Fibroblast of lung (primary cell): Measurements from ENCODE around the gene LIPA. TPM values are rescaled to one million over a fixed set of nuclear protein-coding genes. Genes with fewer than 3 reads are reported as not detected.

Experiments
- DNase-seq, 2 donors: peaks; one replicate each; pipeline versions ENCODE4 v3.0.0 to v3.0.0-alpha.2; 2010; ENCODE audit warnings: low read depth in 2 of 2
- H2AFZ ChIP-seq: 2 replicates; pipeline ENCODE4 v1.5.1; 2012; ENCODE audit warnings: low read length, control low read depth, inconsistent platforms
- H3K27ac ChIP-seq: 2 replicates; pipeline ENCODE4 v1.5.1; 2011; ENCODE audit warnings: low read length, control low read depth; ENCODE audit not compliant: insufficient read depth
- H3K27me3 ChIP-seq: 2 replicates; pipeline ENCODE4 v1.5.1; 2011; ENCODE audit warnings: mild to moderate bottlenecking, low read length; ENCODE audit not compliant: control insufficient read depth, insufficient read depth
- H3K36me3 ChIP-seq: 2 replicates; pipeline ENCODE4 v1.5.1; 2011; ENCODE audit warnings: low read length; ENCODE audit not compliant: control insufficient read depth, insufficient read depth
- H3K4me1 ChIP-seq: 2 replicates; pipeline ENCODE4 v1.5.1; 2011; ENCODE audit warnings: low read length; ENCODE audit not compliant: control insufficient read depth, insufficient read depth; ENCODE audit errors: extremely low read depth
- H3K4me2 ChIP-seq: 2 replicates; pipeline ENCODE4 v1.5.1; 2011; ENCODE audit warnings: low read length, control low read depth; ENCODE audit not compliant: insufficient read depth; ENCODE audit errors: extremely low read depth
- H3K4me3 ChIP-seq, 4 experiments: fragments of 200-600 bp in 1 of 4; sonication (generic) in 1 of 4; replicated peaks in 1 of 4; 2 replicates each; pipeline ENCODE4 v1.5.1; 2011 to 2016; ENCODE audit warnings: low read length in 4 of 4, low read depth in 3 of 4, mild to moderate bottlenecking in 3 of 4, control low read depth in 2 of 4, inconsistent platforms in 1 of 4, mixed read lengths in 1 of 4; ENCODE audit not compliant: insufficient read depth in 1 of 4; ENCODE audit errors: control extremely low read depth in 1 of 4
- H3K79me2 ChIP-seq: 2 replicates; pipeline ENCODE4 v1.5.1; 2012; ENCODE audit warnings: mild to moderate bottlenecking, low read length, inconsistent platforms; ENCODE audit not compliant: control insufficient read depth, insufficient read depth
- H3K9ac ChIP-seq: 2 replicates; pipeline ENCODE4 v1.5.1; 2011; ENCODE audit warnings: mild to moderate bottlenecking, low read length, control low read depth; ENCODE audit not compliant: insufficient read depth
- H3K9me3 ChIP-seq: 2 replicates; pipeline ENCODE4 v1.5.1; 2012; ENCODE audit warnings: low read depth, low read length; ENCODE audit not compliant: control insufficient read depth, insufficient read depth
- H4K20me1 ChIP-seq: 2 replicates; pipeline ENCODE4 v1.5.1; 2011; ENCODE audit warnings: low read length; ENCODE audit not compliant: control insufficient read depth, insufficient read depth; ENCODE audit errors: extremely low read depth
- EZH2 ChIP-seq: IDR thresholded peaks from 2 replicates; pipeline ENCODE4 v1.5.1; 2012; ENCODE audit warnings: low read length, control low read depth, mild to moderate bottlenecking; ENCODE audit errors: missing control alignments
- polyA plus RNA-seq, 2 donors: library from polyadenylated mRNA; depleted of rRNA in 1 of 2; stranded (reverse) in 1 of 2; unstranded in 1 of 2; fragments of >200 nt; gene quantifications; 2 replicates each; pipeline ENCODE4 v1.2.1, GENCODE V29; 2011 to 2012; ENCODE audit warnings: missing spikeins in 1 of 2
- total RNA-seq: library from RNA; depleted of rRNA; stranded (reverse); fragments of >200 nt; gene quantifications from 2 replicates; pipeline ENCODE4 v1.2.1, GENCODE V29; 2014
- TF ChIP-seq, protein P1 (sequence below), 2 donors: IDR thresholded peaks in 1 of 2; conservative IDR thresholded peaks in 1 of 2; 1 replicate in 1 of 2; 2 replicates in 1 of 2; pipeline ENCODE4 v1.5.1; 2011 to 2012; ENCODE audit warnings: low read length in 2 of 2, control low read depth in 1 of 2, inconsistent platforms in 1 of 2, low read depth in 1 of 2, mild to moderate bottlenecking in 1 of 2

LIPA gene
- total and polyA plus RNA-seq, 2 donors (not counting 1 experiment from before 2014, with no cell fraction given) = 72.3 to 105 TPM

DNA sequence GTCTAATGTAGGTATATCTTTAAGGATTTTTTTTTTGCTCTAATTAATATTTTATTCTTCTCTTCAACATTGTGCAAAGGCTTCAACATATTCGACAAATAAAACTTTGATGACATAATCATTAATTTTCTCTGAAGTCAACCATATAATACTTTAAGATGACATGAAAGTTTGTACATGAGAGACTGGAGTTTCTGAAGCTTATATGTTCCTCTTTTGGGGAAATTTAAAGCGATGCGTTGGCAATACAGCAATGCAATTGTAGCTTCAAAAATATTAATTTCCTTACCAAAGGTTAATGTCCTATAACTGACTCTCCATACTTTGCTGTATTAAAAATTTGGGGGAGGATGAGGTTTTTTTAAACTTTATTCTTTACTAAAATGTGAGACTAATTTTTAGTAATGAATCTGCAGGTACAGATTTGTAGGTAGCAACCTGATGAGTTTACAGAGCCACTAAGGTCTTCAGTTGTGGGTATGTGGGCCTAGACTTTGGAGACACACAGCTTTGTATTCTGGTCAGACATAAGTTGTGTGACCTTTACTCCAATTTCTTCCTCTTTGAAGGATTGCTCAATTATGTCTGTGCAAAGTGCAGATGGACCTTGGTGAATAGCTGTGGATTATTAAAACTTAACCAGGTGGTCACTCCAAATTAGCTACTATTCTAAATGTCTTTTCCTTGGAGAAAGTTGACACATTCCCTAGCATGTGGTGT lies 18.0 kb upstream of the LIPA start:
- H2AFZ ChIP-seq = no peak overlapping the region
- TF ChIP-seq, protein P1, sequence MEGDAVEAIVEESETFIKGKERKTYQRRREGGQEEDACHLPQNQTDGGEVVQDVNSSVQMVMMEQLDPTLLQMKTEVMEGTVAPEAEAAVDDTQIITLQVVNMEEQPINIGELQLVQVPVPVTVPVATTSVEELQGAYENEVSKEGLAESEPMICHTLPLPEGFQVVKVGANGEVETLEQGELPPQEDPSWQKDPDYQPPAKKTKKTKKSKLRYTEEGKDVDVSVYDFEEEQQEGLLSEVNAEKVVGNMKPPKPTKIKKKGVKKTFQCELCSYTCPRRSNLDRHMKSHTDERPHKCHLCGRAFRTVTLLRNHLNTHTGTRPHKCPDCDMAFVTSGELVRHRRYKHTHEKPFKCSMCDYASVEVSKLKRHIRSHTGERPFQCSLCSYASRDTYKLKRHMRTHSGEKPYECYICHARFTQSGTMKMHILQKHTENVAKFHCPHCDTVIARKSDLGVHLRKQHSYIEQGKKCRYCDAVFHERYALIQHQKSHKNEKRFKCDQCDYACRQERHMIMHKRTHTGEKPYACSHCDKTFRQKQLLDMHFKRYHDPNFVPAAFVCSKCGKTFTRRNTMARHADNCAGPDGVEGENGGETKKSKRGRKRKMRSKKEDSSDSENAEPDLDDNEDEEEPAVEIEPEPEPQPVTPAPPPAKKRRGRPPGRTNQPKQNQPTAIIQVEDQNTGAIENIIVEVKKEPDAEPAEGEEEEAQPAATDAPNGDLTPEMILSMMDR (conservative IDR thresholded peaks at IDR 0.05 in 1 of 2, IDR thresholded peaks at IDR 0.05 in 1 of 2; ENCODE audit: low read depth in 1 of 2, low read length in 2 of 2) = no peak
- TF ChIP-seq EZH2 = no peak
- H3K79me2 ChIP-seq = no peaks in the 10 kb centered on the region
- H3K4me3 ChIP-seq = no peak overlapping the region
- peaks cover 4% of the 10 kb centered on the region for H3K4me1 ChIP-seq
- no peak overlapping the region for H3K9ac ChIP-seq
- no peak overlapping the region for H3K4me2 ChIP-seq
- no peaks in the 10 kb centered on the region for H3K36me3 ChIP-seq
- no peak overlapping the region for H3K27ac ChIP-seq
- H3K9me3 ChIP-seq = no peaks in the 10 kb centered on the region
- peak in 1 of 2 donors; percentile 37 for DNase-seq
- H3K27me3 ChIP-seq = no peaks in the 10 kb centered on the region
- no peaks in the 10 kb centered on the region for H4K20me1 ChIP-seq

DNA sequence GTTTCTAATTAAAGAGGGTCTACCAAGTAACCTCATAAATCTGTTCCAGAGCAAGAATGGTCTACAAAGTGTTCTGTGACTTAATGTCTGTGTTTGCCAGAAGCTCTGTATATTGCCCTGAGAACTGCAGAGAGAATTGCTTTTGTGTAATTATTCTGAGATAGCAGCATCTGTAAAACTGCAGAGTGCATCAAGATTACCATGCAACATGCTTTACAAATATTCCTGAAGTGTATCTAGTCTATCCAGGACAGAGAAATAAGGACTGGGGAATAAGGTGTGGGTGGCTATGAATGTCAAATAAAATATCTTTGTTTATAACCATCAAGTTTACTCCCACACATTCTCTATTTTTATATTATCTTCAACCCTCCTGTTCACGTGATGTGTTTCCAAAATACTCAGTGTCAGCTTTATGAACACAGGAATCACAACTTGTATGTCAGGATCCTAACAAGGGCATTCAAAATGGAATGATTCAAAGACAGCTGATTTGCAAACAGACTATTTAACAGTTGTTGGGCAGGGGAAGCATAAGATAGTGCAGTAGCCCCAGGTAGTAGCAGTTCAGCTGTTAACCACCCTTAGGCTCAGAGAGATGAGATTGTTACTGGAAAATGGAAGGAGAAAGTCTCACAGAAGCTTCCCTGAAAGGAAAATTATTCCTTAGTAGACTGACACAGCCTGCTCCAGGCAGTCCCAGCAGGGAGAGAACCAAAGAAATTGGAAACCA lies 15.3 kb upstream of the LIPA start:
- TF ChIP-seq, protein P1 (conservative IDR thresholded peaks at IDR 0.05 in 1 of 2, IDR thresholded peaks at IDR 0.05 in 1 of 2; ENCODE audit: low read depth in 1 of 2, low read length in 2 of 2) = no peak
- TF ChIP-seq EZH2 = no peak
- Histone ChIP-seq H3K36me3 (no peaks in the 10 kb centered on the region), H3K79me2 (no peaks in the 10 kb centered on the region), H3K27ac (no peak overlapping the region), H3K27me3 (no peaks in the 10 kb centered on the region), H3K9ac (no peak overlapping the region), H2AFZ (no peak overlapping the region), H4K20me1 (no peaks in the 10 kb centered on the region), H3K4me2 (no peak overlapping the region), H3K4me1 (peaks cover 4% of the 10 kb centered on the region), H3K9me3 (no peaks in the 10 kb centered on the region), H3K4me3 (no peak overlapping the region)
- DNase-seq = no peak

DNA sequence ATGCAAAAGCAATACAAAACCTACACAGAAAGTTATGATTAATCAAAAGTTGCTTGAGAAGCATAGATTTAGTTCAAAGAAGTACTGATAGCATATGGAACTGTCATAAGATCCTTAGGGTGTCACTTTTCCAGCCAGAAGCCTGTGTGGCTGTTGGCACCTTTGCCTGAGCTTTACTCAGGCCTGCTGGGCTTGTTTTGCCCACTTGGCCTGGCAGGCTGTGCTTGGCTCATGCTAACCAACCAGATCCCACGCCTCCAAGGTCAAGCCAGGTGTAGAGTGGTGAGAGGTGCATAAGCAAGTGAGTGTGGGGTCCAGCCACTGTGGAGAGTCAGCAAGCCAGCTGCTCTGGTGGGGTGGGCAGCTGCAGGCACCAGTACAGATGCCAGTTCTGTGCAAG lies 12.0 kb upstream of the LIPA start:
- H3K36me3 ChIP-seq = no peaks in the 10 kb centered on the region
- no peak for DNase-seq
- H4K20me1 ChIP-seq = no peaks in the 10 kb centered on the region
- H3K4me1 ChIP-seq = peaks cover 10% of the 10 kb centered on the region
- H3K27ac ChIP-seq = no peak overlapping the region
- H3K27me3 ChIP-seq = no peaks in the 10 kb centered on the region
- no peak overlapping the region for H3K9ac ChIP-seq
- no peak overlapping the region for H3K4me3 ChIP-seq
- no peak overlapping the region for H3K4me2 ChIP-seq
- TF ChIP-seq, protein P1 (conservative IDR thresholded peaks at IDR 0.05 in 1 of 2, IDR thresholded peaks at IDR 0.05 in 1 of 2; ENCODE audit: low read depth in 1 of 2, low read length in 2 of 2) = no peak
- H3K9me3 ChIP-seq = no peaks in the 10 kb centered on the region
- no peak overlapping the region for H2AFZ ChIP-seq
- H3K79me2 ChIP-seq = no peaks in the 10 kb centered on the region
